HepG2 (cell line): ENCODE results near the gene ZFHX3. TPM values are rescaled to one million over a fixed set of nuclear protein-coding genes. Genes with fewer than 3 reads are reported as not detected.
A peak's percentile ranks its signal among the peaks of the same experiment; 100 is the strongest.

ENCODE experiments used
- ATRX ChIP-seq: sonication (generic); formaldehyde crosslinking; IDR thresholded peaks from 2 replicates; pipeline ENCODE4 v1.4.0; 2020; ENCODE audit warnings: missing genetic modification reagents, borderline replicate concordance
- CERS6 ChIP-seq: sonication (generic); formaldehyde crosslinking; IDR thresholded peaks from 2 replicates; pipeline ENCODE4 v1.5.0; 2020; ENCODE audit warnings: missing genetic modification reagents
- FOXP4 ChIP-seq: sonication (generic); formaldehyde crosslinking; IDR thresholded peaks from 2 replicates; pipeline ENCODE4 v1.4.0; 2020; ENCODE audit warnings: missing genetic modification reagents
- GMEB1 ChIP-seq: sonication (generic); formaldehyde crosslinking; IDR thresholded peaks from 2 replicates; pipeline ENCODE4 v1.5.1; 2020; ENCODE audit warnings: missing genetic modification reagents, mild to moderate bottlenecking, borderline replicate concordance
- HBP1 ChIP-seq: IDR thresholded peaks from 2 replicates; pipeline ENCODE4 v1.6.1; 2016; ENCODE audit warnings: low read depth, control low read depth
- HDAC2 ChIP-seq: sonication (generic); formaldehyde crosslinking; IDR thresholded peaks from 2 replicates; pipeline ENCODE4 v1.4.0; 2020; ENCODE audit warnings: missing genetic modification reagents
- HMG20A ChIP-seq: IDR thresholded peaks from 2 replicates; pipeline ENCODE4 v1.6.1; 2016; ENCODE audit warnings: borderline replicate concordance
- KDM5B ChIP-seq: sonication (generic); formaldehyde crosslinking; IDR thresholded peaks from 2 replicates; pipeline ENCODE4 v1.4.0; 2020; ENCODE audit warnings: missing genetic modification reagents, mild to moderate bottlenecking, borderline replicate concordance
- MEIS2 ChIP-seq: sonication (generic); formaldehyde crosslinking; IDR thresholded peaks from 2 replicates; pipeline ENCODE4 v1.9.0; 2021; ENCODE audit warnings: mild to moderate bottlenecking, missing genetic modification reagents
- NFATC3 ChIP-seq: sonication (generic); formaldehyde crosslinking; IDR thresholded peaks from 2 replicates; pipeline ENCODE4 v1.5.1; 2020; ENCODE audit warnings: mild to moderate bottlenecking, missing genetic modification reagents
- PHB2 ChIP-seq: fragments of 450-650 bp; IDR thresholded peaks from 2 replicates; pipeline ENCODE4 v1.6.1; 2018; ENCODE audit not compliant: partially characterized antibody
- PHF8 ChIP-seq: sonication (generic); formaldehyde crosslinking; IDR thresholded peaks from 2 replicates; pipeline ENCODE4 v1.5.0; 2020; ENCODE audit warnings: missing genetic modification reagents
- PLRG1 ChIP-seq: fragments of 450-650 bp; conservative IDR thresholded peaks from 2 replicates; pipeline ENCODE4 v1.6.1; 2016
- SP2 ChIP-seq: sonication (generic); formaldehyde crosslinking; IDR thresholded peaks from 2 replicates; pipeline ENCODE4 v1.5.1; 2020; ENCODE audit warnings: mild to moderate bottlenecking, missing genetic modification reagents
- SRSF4 ChIP-seq: fragments of 200-400 bp; formaldehyde crosslinking; IDR thresholded peaks from one replicate; pipeline ENCODE4 v1.6.1; 2018; ENCODE audit warnings: mild to moderate bottlenecking, low read depth, low read length, moderate library complexity; ENCODE audit not compliant: poor library complexity, severe bottlenecking
- ZNF234 ChIP-seq: sonication (generic); formaldehyde crosslinking; conservative IDR thresholded peaks from 2 replicates; pipeline ENCODE4 v1.5.1; 2020; ENCODE audit warnings: mild to moderate bottlenecking, missing genetic modification reagents
- ZNF317 ChIP-seq: sonication (generic); formaldehyde crosslinking; IDR thresholded peaks from 2 replicates; pipeline ENCODE4 v1.5.0; 2020; ENCODE audit warnings: mild to moderate bottlenecking, missing genetic modification reagents
- ZNF431 ChIP-seq: sonication (generic); formaldehyde crosslinking; IDR thresholded peaks from 2 replicates; pipeline ENCODE4 v1.9.0; 2022; ENCODE audit warnings: missing genetic modification reagents, low read depth, mild to moderate bottlenecking, borderline replicate concordance
- ZNF512B ChIP-seq: sonication (generic); formaldehyde crosslinking; IDR thresholded peaks from 2 replicates; pipeline ENCODE4 v1.5.1; 2020; ENCODE audit warnings: missing genetic modification reagents, mild to moderate bottlenecking, borderline replicate concordance
- ZNF775 ChIP-seq: sonication (generic); formaldehyde crosslinking; IDR thresholded peaks from 2 replicates; pipeline ENCODE4 v1.4.0; 2020; ENCODE audit warnings: missing genetic modification reagents, mild to moderate bottlenecking, moderate library complexity, borderline replicate concordance
- ZSCAN22 ChIP-seq: sonication (generic); formaldehyde crosslinking; IDR thresholded peaks from 2 replicates; pipeline ENCODE4 v1.4.0; 2020; ENCODE audit warnings: mild to moderate bottlenecking, missing genetic modification reagents
- polyA plus RNA-seq, 8 experiments: library from polyadenylated mRNA; depleted of rRNA in 3 of 8; stranded (reverse) in 7 of 8; unstranded in 1 of 8; fragments of >200 nt; fragmentation: Illumina TruSeq in 4 of 8; extraction: Trizol in 4 of 8; gene quantifications; 2 replicates each; pipeline versions ENCODE4 v1.2.1 to v1.2.3, GENCODE V29; 2011 to 2016; ENCODE audit warnings: low read depth in 4 of 8, missing spikeins in 1 of 8, mixed read lengths in 1 of 8; ENCODE audit not compliant: insufficient read depth in 1 of 8
- total RNA-seq, 5 experiments: library from RNA; depleted of rRNA; stranded (reverse); fragments of >200 nt; fragmentation: Illumina TruSeq; extraction: Trizol; gene quantifications; 2 replicates each; pipeline ENCODE4 v1.2.3, GENCODE V29; 2016; ENCODE audit warnings: low read depth in 1 of 5

Gene ZFHX3
- total and polyA plus RNA-seq, 2 of the 13 experiments (the other 11 are each of a cell fraction or from before 2014, with no cell fraction given) = 5.0 to 6.0 TPM

GRCh38 chr16:73071131-73071940 is 23.4 kb upstream of the ZFHX3 start (continued):
- peak; percentile 38 for TF ChIP-seq FOXP4 (CRISPR knock-in tag)
- peak; percentile 53; the same call in 1 of the 2 replicates for TF ChIP-seq MEIS2
- peak; percentile 66 for TF ChIP-seq HMG20A (CRISPR knock-in tag)
- TF ChIP-seq SRSF4 = no peak
- no peak for TF ChIP-seq ZNF431 (CRISPR knock-in tag)
- no peak for TF ChIP-seq ZNF775 (CRISPR knock-in tag)
- no peak for TF ChIP-seq ATRX (CRISPR knock-in tag)
- no peak for TF ChIP-seq PHF8
- TF ChIP-seq ZNF512B (CRISPR knock-in tag) = peak; percentile 49; the same call in 1 of the 2 replicates
- TF ChIP-seq KDM5B = no peak
- no peak for TF ChIP-seq CERS6 (CRISPR knock-in tag)
- no peak for TF ChIP-seq ZNF234
- no peak for TF ChIP-seq NFATC3 (CRISPR knock-in tag)
- peak; percentile 27; the same call in 1 of the 2 replicates for TF ChIP-seq HBP1
- TF ChIP-seq GMEB1 (CRISPR knock-in tag) = no peak
- no peak for TF ChIP-seq PLRG1
- no peak for TF ChIP-seq PHB2
- no peak for TF ChIP-seq ZNF317 (CRISPR knock-in tag)
- TF ChIP-seq HDAC2 (CRISPR knock-in tag) = peak; percentile 53; the same call in 1 of the 2 replicates
- TF ChIP-seq SP2 (CRISPR knock-in tag) = no peak
- no peak for TF ChIP-seq ZSCAN22 (CRISPR knock-in tag)
